ENCODE results near the gene ALG12. TPM values are rescaled to one million over a fixed set of nuclear protein-coding genes. Genes with fewer than 3 reads are reported as not detected.

The ALG12 gene
- total and polyA plus RNA-seq, 2 of the 4 experiments (the other 2 are of a cell fraction) = 7.2 to 10.9 TPM

DNA sequence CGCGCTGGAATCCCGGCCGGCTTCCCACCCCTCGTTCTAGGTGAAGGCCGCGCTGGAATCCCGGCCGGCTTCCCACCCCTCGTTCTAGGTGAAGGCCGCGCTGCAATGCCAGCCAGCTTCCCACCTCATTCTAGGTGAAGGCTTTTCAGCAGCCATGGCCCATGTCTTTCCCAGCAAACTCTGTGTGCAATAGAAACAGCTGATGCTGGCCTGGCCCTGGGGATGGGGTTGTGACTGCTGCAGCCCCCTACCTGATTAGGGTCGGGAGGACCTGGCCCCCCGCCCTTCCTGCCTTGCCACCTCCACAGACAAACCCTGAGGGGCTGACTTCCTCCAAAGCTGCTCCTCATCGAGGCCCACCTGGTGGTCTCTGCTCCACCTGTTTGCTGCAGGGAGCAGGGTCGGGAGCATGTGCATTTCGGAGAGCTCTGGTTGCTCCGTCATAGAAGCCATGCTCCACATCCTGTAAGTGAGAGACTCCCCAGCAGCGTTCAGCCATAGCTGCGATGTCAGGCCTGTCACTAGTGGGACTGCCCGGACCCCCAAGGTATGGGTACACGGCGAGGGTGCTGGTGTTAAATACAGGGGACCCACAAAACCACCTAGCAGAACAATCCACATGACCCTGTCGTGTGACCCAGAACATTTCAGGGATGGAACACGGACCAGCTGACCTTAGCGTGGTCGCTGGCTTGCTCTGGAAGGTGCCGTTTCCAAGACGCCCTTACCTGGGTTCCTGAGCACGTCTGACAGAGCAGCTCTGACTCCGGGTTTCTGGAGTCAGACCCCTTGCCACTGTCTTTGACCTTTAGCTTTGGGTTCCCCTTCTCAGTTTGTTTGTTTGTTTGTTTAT is 61.2 kb downstream of the ALG12 start:
- no peak overlapping the region for H2BK120ac ChIP-seq (ENCODE audit: low read depth, low read length)
- dilution Hi-C loops (cut with HindIII; ENCODE audit: low sequenced_read_pairs, unreplicated experiment) = no loop called here
- no peak overlapping the region for H3K18ac ChIP-seq (ENCODE audit: low read depth, low read length)
- BruUV-seq (replicated peaks) = no TSS peak
- no peak overlapping the region for H3K9ac ChIP-seq (ENCODE audit: low read depth, low read length)
- no peak overlapping the region for H3K4ac ChIP-seq (ENCODE audit: low read depth, low read length)
- H3K4me3 ChIP-seq (ENCODE audit: insufficient read depth, low read depth, low read length) = no peak overlapping the region
- no peak overlapping the region for H4K5ac ChIP-seq (ENCODE audit: low read depth, low read length)
- H3K4me1 ChIP-seq (ENCODE audit: control insufficient read depth, insufficient read depth, low read length) = peaks cover 6% of the 10 kb centered on the region
- POLR2A ChIA-PET (ENCODE audit: unreplicated experiment) = no interaction called here
- H3K9me3 ChIP-seq (ENCODE audit: control insufficient read depth, insufficient read depth, low read length) = no peaks in the 10 kb centered on the region
- peaks cover 69% of the 10 kb centered on the region for H4K20me1 ChIP-seq (ENCODE audit: insufficient read depth, low read length)
- no peak overlapping the region for H4K91ac ChIP-seq (ENCODE audit: insufficient read depth, low read depth, low read length)
- in situ Hi-C loops (cut with MboI; ENCODE audit: low sequenced_read_pairs) = no loop called here
- no peaks in the 10 kb centered on the region for H3K27me3 ChIP-seq (ENCODE audit: control insufficient read depth, insufficient read depth, low read length)
- TF ChIP-seq, protein P1, sequence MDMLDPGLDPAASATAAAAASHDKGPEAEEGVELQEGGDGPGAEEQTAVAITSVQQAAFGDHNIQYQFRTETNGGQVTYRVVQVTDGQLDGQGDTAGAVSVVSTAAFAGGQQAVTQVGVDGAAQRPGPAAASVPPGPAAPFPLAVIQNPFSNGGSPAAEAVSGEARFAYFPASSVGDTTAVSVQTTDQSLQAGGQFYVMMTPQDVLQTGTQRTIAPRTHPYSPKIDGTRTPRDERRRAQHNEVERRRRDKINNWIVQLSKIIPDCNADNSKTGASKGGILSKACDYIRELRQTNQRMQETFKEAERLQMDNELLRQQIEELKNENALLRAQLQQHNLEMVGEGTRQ (IDR thresholded peaks at IDR 0.05; ENCODE audit: low read depth, low read length) = no peak
- no peak for TF ChIP-seq RAD21 (IDR thresholded peaks at IDR 0.05; ENCODE audit: low read length)
- no peak for TF ChIP-seq RFX5 (IDR thresholded peaks at IDR 0.05; ENCODE audit: low read depth, low read length)
- TF ChIP-seq NFE2L2 (IDR thresholded peaks at IDR 0.05; ENCODE audit: low read depth, low read length) = no peak
- no peak for TF ChIP-seq SMC3 (IDR thresholded peaks at IDR 0.05; ENCODE audit: low read depth, low read length)
- no peak for TF ChIP-seq MXI1 (IDR thresholded peaks at IDR 0.05; ENCODE audit: borderline replicate concordance, low read depth, low read length)
- no peak for TF ChIP-seq CHD1 (IDR thresholded peaks at IDR 0.05; ENCODE audit: low read depth, low read length)
- TF ChIP-seq CEBPB (IDR thresholded peaks at IDR 0.05; ENCODE audit: low read depth, low read length) = no peak
- no peak for TF ChIP-seq BHLHE40 (IDR thresholded peaks at IDR 0.05; ENCODE audit: low read depth, low read length)
- TF ChIP-seq MAFK (IDR thresholded peaks at IDR 0.05; ENCODE audit: low read depth, low read length) = no peak
- no peak for TF ChIP-seq RCOR1 (IDR thresholded peaks at IDR 0.05; ENCODE audit: insufficient replicate concordance, low read length)
- TF ChIP-seq, protein P2, sequence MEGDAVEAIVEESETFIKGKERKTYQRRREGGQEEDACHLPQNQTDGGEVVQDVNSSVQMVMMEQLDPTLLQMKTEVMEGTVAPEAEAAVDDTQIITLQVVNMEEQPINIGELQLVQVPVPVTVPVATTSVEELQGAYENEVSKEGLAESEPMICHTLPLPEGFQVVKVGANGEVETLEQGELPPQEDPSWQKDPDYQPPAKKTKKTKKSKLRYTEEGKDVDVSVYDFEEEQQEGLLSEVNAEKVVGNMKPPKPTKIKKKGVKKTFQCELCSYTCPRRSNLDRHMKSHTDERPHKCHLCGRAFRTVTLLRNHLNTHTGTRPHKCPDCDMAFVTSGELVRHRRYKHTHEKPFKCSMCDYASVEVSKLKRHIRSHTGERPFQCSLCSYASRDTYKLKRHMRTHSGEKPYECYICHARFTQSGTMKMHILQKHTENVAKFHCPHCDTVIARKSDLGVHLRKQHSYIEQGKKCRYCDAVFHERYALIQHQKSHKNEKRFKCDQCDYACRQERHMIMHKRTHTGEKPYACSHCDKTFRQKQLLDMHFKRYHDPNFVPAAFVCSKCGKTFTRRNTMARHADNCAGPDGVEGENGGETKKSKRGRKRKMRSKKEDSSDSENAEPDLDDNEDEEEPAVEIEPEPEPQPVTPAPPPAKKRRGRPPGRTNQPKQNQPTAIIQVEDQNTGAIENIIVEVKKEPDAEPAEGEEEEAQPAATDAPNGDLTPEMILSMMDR (conservative IDR thresholded peaks at IDR 0.05; ENCODE audit: low read depth, low read length) = no peak
- TF ChIP-seq FOS (IDR thresholded peaks at IDR 0.05; ENCODE audit: low read depth, low read length) = no peak
- TF ChIP-seq MAZ (IDR thresholded peaks at IDR 0.05; ENCODE audit: borderline replicate concordance, low read depth, low read length) = no peak
- TF ChIP-seq, protein P3, sequence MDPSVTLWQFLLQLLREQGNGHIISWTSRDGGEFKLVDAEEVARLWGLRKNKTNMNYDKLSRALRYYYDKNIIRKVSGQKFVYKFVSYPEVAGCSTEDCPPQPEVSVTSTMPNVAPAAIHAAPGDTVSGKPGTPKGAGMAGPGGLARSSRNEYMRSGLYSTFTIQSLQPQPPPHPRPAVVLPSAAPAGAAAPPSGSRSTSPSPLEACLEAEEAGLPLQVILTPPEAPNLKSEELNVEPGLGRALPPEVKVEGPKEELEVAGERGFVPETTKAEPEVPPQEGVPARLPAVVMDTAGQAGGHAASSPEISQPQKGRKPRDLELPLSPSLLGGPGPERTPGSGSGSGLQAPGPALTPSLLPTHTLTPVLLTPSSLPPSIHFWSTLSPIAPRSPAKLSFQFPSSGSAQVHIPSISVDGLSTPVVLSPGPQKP (IDR thresholded peaks at IDR 0.05; ENCODE audit: borderline replicate concordance, low read depth, low read length) = no peak
- no peak overlapping the region for H2BK15ac ChIP-seq (ENCODE audit: low read depth, low read length)
- peaks cover 15 to 61% of the 10 kb centered on the region in 2 experiments for H3K79me1 ChIP-seq (ENCODE audit: low read depth in 1 of 2, low read length in 2 of 2)
- CTCF ChIA-PET = no interaction called here
- H3K36me3 ChIP-seq (ENCODE audit: control insufficient read depth, insufficient read depth, low read length) = peaks cover 5% of the 10 kb centered on the region
- no peak overlapping the region for H3K27ac ChIP-seq (ENCODE audit: insufficient read depth, low read length)
- no peak overlapping the region for H2AK5ac ChIP-seq (ENCODE audit: low read depth, low read length)
- no peak overlapping the region for H3K23ac ChIP-seq (ENCODE audit: low read depth, low read length)
- 81% methylated on average over 4 of the region's 31 CpGs; no CpG with 5 or more reads in 1 of the 2 experiments for WGBS, 2 experiments (ENCODE audit: extremely low coverage in 2 of 2, insufficient read length in 1 of 2)
- no peak overlapping the region for H3K56ac ChIP-seq (ENCODE audit: extremely low read depth, insufficient read depth, low read length)
- peaks cover 7% of the 10 kb centered on the region; the same call in 1 of the 2 replicates for H3K9me1 ChIP-seq (ENCODE audit: insufficient read depth, low read length)
- H2BK20ac ChIP-seq (ENCODE audit: low read depth, low read length) = no peak overlapping the region
- no peak overlapping the region for H2AFZ ChIP-seq (replicated peaks; ENCODE audit: low read length, poor library complexity)
- DNase-seq (no peak), ATAC-seq (ENCODE audit: low read depth) (no peak)
- H3K4me2 ChIP-seq (ENCODE audit: low read depth, low read length) = no peak overlapping the region
- H3K14ac ChIP-seq (replicated peaks; ENCODE audit: low read depth, low read length) = no peak overlapping the region
- H4K8ac ChIP-seq (ENCODE audit: low read depth in 2 of 2, low read length in 2 of 2) = no peak overlapping the region
- H2BK5ac ChIP-seq (ENCODE audit: low read depth, low read length, poor library complexity, severe bottlenecking) = no peak overlapping the region
- H2AK9ac ChIP-seq (replicated peaks; ENCODE audit: low read depth, low read length, poor library complexity) = no peak overlapping the region
- intact Hi-C loops (cut with micrococcal nuclease) = no loop called here

All from IMR-90 (cell line).